Muscle of back (tissue), 11 donors: ENCODE data around the gene SYNDIG1. TPM values are rescaled to one million over a fixed set of nuclear protein-coding genes. Genes with fewer than 3 reads are reported as not detected.

Experiments
- DNase-seq, 3 donors: peaks; one replicate each; pipeline versions ENCODE4 v3.0.0 to v3.0.0-alpha.2; 2013
- polyA plus RNA-seq, 10 donors: library from polyadenylated mRNA; unstranded; fragments of 120-200 nt; gene quantifications; one replicate each; pipeline ENCODE4 v1.2.1, GENCODE V29; 2013; ENCODE audit not compliant: insufficient read length in 10 of 10

Gene SYNDIG1
- polyA plus RNA-seq, 10 donors = 2.9 to 5.6 (median 3.6) TPM

DNA sequence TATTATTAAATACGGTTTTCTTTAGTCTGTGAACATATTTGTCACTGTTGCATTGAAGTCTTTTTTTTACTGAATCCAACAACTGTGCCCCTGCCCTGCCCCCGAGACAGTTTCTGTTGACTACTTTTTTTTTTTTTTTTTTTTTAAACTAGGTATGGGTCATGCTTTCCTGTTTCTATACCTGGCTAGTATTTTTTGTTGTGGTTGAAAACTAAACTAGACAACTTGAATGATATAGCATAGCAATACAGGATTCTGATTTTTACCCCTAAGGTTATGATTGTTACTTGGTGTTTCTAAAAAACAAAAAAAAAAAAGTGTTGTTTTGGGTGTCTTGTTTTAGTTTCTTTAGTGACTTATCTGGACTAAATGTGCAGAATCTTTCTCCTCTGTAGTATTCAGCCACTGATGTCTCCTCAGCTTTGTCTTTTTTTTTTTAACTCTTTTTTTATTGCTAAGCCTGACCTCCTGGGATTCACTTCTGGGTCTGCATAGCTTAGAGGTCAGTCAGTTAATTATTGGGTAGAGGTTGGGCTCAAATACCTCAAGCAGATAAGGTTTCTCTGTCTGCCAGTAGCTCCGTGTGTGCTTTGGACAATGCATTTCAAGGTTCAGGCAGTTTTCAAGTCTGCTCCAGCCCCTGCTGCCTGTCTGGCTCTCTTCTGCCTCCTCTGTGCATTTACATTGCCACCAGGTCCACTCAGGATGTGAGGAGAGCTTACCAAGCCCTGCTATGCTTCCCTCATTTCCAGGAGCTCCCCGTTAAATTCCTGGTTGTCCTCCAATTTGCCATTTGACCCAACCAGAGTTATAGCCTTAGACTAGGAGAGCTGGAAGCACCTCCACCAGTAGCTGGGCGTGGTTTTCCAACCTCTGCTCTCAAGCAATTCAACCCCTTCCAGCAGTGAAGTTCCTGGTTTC lies 91.4 kb downstream of the SYNDIG1 start:
- no peak for DNase-seq

DNA sequence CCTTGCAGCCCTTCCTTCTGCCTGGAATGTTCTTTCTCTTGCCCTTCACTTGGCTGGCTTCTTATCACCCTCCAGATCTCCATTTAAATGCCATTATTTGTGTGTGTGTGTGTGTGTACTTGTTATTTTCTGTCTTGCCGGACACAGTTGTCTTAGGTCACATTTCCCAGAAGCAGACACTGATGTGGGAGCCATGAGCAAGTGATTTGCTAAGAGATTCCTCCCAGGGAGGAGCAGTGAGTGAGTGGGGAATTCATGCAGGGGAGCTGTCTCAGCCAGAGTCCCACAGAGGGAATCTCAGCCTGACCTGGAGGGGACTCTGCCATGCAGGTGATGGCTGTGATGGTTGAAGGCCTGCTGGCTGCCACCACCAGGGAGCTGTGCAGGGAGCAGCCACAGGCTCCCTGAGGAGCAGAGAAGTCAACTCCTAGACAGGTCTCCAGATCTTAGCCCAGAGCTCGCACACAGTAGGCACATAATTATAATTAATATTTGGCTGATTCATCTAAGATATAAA lies 96.5 kb downstream of the SYNDIG1 start:
- no peak for DNase-seq

DNA sequence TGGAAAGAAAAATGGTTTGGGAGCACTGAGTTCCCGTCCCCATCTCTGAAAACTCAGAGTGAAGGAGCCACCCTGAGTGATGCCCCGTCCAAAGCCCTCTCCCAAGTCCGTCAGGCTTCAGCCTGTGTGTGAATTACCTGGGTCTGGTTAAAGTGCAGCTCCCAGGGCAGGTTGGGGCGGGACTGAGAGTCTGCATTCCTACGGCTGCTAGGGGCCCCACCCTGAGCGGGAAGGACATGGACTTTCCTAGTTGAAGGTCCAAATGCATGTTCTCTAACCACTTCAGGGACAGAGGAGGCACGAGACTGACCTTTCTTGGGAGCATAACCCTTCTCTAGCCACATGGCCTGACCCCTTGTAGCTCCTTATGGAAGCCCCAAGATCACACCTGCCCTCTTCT lies 97.2 kb downstream of the SYNDIG1 start:
- DNase-seq = no peak

DNA sequence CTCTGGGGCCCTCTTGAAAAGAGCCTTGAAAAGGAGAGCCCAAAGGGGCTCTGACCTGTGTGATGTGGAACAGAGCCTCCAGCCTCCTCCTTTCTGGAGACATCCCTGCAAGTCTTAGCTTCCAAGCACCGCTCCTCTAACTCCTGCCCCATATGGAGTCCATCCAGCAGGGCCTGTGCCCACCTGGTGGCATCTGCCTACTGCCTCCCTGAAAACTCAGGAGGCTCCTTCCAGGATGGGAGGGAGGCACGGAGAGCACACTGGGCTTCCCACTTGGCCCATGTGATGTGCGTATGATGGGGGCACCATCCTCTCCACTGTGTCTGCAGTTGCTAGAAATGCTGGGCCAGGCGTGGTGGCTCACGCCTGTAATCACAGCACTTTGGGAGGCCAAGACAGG lies 98.1 kb downstream of the SYNDIG1 start:
- no peak for DNase-seq

DNA sequence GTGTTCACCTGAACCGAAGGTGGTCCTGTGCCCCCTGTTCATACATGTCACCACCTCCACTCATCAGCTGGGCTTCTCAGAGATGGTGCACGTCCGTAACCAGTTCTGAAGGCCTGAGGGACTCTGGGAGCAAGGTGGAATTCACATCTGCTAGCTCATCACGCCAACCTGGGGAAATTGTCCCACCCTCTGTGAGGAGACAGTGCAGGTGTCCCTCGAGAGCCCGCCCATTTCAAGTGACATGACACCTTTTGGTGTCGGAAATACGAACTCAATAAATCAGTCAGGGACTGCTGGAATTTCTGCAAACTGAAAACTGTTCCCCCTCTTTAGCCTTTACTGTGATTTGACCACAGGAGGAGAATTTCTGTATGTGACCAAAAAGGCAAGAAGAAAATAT lies 99.4 kb downstream of the SYNDIG1 start:
- DNase-seq = no peak

DNA sequence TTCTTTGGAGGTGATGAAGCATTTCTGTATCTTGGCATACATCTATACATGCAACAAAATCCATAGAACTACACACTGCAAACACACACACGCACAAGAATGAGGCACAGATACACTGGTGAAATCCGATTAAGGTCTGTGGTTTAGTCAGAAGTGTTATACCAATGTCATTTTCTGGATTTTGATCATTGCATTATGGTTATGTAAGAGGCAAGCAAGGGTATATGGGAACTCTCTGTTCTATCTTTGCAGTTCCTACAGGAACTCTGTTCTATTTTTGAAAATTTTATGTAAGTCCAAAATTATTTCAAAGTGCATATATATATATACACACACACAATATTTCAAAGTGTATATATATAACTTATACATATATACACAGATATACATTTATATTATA lies 101.7 kb downstream of the SYNDIG1 start:
- no peak for DNase-seq

DNA sequence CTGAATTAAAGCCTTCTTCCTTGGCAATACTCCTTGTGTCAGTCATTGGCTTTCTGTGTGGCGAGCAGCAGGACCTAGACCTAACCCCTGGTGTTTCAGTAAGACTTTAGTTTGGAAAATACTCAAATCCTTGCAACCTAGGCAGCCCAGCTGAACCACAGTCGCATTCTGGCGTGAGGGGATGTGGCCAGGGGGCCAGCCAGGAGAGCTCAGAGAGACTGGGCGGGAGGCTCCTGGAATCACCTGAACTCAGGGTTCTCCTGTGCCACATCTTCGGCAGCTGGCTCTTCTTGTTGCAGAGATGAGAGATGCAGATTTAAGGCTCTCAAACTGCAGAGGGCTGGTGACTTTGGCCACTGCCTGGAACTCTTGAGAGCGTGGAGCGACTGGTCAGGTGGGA lies 102.7 kb downstream of the SYNDIG1 start:
- no peak for DNase-seq

DNA sequence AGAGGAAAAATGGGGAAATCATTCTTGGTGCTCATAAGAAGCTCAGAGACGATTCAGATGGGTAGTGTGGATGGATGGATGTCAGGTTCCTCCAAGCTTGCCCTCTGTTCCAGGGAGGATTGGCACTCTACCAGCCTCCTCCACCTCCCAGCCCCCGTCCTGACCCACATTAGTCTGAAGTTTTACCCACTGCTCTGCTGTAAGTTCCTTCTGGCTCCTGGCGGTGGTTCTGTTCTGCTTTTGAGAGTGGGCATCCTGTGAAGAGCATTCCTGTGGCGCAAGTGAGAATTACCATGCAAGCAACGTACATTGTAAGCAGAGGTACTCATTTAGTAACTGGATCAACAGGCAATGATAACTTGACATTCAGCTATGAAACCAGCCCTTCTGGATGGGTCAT lies 103.4 kb downstream of the SYNDIG1 start:
- no peak for DNase-seq

DNA sequence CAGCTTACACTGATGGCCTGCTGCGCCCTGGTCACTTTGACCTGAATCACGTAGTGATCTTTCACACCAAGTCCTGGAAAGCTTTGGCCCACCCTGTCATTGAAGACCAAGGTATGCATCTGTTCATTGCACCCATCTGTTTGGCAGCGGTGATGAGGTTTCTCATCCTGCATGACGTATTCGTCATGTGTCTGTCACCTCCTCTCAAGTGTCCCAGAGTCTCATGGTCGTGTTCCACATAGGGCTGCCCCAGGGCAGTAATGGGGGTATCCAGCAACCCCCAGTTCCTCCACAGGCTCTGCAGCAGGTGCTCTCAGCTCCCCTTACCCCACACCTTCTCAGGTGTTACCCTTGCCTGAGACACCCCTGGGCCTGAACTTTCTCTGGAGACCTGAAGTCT lies 104.1 kb downstream of the SYNDIG1 start:
- no peak for DNase-seq

DNA sequence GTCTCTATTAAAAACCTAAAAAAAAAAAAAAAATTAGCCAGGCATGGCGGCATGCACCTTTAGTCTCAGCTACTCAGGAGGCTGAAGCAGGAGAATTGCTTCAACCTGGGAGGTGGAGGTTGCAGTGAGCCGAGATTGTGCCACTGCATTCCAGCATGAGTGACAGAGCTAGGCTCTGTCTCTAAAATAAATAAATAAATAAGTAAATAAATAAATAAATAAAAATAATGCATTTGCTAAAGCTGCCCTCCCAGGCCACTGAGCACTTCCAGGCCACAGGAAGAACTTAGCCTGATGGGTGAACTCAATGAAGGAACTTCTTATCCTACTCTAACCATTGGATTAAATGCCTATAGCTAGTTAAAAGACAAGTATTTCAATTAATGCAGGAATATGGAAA lies 104.9 kb downstream of the SYNDIG1 start:
- no peak for DNase-seq

DNA sequence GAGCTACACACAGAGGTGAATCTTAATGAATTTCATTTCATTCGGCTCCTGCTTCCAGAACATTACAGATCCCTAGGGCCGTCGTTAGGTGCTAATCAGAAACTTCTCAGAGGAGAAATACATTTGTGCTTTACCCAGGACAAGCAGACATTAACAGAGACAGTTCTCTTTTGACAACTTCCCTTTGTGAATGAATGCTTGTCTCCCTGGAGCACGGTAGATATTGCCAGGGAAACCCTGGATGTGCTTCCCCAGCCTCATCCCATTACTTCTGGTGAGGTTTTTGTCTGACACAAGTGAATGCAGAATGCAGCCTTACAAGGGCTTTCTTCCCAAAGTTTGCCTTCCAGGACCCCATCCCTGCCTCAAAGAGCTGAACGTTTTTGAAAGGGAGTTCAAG lies 105.4 kb downstream of the SYNDIG1 start:
- DNase-seq = no peak

DNA sequence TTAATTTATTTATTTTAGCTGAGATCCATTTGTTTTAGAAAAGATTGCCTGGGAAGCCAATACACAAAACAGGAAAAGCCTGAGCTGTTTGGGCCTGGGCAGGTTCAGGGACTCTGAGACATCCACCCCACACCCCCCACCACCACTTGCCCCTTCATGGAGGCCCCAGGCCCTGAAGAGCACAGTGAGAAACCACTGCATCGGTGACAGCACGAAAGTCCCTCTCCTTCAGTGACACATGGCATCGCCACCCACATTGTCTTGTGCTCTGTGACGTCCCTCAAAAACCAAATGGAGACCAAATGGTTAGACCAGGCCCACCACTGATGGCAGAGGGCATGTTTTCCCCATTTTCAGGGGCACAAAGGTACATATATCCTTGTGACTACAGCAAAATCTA lies 106.4 kb downstream of the SYNDIG1 start:
- no peak for DNase-seq

DNA sequence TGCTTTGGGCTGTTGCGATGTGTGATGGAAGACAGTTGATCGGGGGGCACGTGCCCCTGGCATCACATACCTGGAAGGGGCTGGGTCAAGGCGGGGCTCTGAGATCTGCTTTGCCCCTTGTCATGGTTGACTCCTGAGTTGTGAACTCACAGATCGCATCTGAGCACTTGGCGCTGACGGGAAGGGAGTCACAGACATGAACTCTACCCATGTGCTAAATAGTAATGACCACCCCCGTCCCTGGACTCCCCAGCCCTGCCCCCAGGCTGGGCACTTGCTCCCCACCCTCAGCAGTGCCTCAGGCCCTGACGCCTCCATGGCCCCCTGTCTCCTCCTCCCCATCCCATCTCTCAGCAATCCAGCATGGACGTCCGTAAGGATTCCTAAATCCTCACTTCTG lies 107.0 kb downstream of the SYNDIG1 start:
- DNase-seq = no peak

DNA sequence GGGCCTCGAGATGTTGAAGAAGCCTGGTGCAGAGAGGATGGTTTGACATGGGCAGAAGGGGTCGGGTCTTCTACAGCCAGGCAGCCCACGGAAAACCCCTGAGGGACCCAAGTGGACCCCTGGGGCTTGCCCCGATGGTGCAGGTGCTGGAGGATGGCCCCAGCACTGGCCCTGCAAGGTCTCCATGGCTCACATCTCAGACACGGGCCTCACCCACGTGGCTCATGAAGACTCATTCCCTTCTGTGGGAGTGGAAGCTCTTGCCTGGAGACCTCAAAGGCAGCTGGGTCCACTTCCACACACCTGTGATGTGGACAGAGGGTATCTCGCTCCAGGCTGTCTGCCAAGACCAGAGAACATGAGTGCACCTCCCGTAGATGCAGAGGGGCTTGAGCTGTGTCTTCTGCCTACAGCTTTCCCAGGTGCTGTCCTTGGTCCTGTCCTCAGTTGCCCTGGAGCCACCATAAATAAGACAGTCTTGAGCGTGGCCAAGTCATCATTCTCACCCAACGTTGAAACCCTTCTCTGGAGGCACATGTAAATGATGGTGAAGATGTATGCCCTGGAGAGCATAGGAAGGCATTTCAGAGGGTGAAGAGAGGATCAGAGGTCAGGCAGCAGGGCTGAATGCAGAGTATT lies 108.0 kb downstream of the SYNDIG1 start:
- no peak for DNase-seq

DNA sequence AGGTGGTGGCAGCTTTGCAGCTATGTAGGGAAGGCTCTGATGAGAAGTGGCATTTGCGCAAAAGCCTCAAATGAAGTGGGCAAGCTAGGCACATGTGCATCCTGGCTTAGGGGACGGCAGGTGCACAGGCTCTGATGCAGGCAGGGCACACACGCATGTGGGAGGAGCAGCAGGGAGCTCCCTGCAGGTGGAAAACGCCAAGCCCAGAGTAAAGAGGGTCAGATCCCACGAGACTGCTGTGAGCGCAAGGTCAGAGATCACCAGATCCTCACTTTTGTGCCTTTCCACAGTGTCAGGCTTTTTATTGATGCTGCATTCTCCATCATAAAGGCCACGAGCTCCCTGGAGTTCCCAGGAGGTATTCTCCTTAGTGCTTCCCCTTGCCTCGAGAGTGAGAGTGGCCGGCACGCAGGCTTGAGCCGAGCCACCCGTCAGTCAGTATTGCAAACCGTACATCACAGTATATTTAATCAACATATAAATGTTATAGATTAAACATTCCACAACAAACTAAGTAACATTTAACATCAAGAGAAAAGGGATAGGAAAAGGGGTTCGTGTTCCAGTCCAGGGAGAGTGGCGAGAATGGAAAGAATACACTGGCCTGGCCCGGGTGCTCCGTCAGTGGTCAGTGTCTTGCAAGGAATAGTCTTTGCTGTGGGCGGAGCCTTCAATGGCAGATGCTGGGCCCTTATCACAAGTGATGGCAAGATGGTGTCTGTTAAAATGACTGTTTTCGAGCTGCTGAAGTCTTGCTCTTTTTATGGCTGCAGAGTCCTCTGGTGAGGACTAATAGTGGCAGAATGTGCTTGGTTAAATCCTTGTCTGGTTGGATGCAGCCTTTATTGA lies 109.4 kb downstream of the SYNDIG1 start:
- no peak for DNase-seq

DNA sequence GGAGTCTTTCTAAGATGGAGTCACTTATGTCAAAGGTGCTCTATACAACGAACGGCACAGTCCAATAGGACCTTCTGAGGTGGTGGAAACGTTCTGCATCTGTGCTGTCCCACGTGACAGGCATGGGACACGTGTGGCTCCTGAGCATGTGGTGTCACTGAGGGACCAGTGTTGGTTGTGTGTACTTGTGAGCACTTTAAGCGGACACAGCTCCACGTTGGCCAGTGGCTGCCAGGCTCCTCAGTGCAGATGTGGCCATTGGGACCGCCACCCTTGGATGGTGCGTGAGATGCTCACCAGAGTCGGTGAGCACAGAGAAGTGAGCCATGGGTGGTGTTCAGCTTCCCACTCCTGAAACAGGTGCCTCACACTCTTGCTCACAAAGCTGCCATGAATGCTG lies 110.0 kb downstream of the SYNDIG1 start:
- no peak for DNase-seq

DNA sequence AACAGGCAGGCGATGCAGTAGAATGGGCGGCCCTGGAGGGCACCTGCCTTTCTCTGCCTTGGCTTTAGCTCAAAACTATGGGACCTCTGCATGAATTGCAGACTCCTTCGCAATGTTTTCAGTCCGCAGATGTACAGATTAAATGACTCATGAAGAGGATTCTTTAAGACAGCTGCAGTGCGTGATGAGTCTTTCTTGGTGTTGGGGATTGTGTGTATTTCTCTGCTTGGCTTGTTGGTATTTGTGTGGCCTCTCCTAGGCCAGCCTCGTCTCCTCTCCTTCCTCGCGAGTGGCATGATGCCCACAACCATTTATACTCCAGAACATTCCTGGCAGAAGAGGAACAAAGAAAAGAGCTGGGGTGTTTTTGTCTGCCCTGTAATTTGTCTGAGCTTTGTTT lies 110.6 kb downstream of the SYNDIG1 start:
- DNase-seq = no peak

DNA sequence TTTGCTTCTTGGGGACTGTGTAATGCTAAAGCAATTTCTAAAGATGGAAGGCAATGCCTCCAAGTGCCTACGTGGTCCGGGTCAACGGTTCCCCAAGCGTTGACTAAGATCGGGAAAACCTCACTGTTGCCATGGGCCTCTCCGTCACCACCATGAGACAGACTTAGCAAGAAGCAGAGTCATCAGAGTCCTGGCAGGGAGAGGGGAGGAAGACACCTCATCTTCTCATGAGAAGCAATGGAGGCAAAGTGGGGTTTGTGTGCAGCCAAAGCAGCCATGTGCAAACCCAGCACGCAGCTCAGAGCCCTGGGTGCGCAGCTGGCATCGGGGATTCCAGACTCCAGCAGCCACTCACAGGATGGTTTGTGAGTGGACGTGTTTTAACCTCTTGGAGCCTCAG lies 111.4 kb downstream of the SYNDIG1 start:
- DNase-seq = no peak

DNA sequence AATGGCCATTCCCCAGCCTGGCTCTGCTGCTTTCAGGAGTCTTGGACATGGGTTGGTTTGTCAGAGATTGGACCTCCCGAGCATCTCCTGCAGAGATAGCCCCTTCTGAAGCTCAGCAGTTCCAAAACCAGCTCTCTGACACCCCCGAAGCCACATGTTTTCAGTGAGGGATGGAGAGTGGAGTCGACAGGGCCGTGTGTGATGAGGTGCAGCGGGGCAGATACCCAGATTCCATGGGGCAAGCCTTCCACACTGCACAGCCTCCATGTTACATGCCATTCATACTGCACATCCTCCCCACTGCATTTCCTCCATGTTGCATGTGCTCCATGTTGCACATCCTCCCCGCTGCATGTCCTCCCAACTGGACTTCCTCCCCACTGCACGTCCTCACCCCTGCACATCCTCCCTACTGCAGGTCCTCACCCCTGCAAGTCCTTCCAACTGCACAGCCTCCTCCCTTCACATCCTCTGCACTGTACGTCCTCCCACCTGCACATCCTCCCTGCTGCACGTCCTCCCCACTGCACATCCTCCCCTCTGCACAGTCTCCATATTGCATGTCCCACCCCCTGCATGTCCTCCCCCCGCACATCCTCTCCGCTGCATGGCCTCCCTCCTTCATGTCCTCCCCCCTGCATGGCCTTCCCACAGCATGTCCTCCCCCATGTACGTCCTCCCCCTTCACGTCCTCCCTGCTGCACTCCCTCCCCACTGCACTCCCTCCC lies 112.2 kb downstream of the SYNDIG1 start:
- no peak for DNase-seq

DNA sequence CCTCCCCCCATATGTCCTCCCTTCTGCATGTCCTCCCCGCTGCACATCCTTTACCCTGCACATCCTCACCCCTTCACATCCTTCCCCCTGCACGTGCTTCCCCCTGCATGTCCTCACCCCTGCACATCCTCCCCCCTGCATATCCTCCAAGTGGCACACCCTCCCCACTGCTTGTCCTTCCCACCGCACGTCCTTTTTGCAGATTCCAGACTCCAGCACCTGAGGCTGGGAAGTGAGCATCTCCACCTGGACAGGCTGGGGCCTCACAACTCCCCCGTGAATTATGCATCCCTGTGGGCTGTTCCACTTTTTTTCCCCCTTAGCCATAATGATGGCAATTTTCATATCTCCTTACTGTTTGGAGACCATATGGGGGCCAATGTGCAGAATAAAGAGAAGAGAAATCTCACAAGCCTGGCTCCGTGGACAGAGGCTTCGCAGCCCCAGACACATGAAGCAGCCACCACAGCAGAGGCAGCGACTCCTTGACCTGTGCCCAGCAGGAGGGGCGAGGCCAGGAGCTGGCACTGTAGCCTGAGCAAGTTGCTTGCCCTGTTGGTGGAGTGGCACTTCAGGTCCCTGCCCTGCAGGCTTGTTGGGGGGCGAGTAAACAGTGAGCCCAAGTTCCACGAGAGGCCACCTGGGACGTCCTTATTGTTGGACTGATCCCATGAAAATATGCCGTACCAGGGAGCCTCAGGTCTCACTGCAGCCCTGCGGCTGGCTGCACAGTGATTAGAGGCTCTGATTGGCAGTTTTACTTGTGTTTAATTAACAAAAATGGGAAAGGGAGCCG lies 113.1 kb downstream of the SYNDIG1 start:
- no peak for DNase-seq
